ENCODE data around the gene BAMBI. TPM values are rescaled to one million over a fixed set of nuclear protein-coding genes. Genes with fewer than 3 reads are reported as not detected.

BAMBI gene
- total RNA-seq, 1 experiment from 2014 or later: 6.2 TPM

DNA sequence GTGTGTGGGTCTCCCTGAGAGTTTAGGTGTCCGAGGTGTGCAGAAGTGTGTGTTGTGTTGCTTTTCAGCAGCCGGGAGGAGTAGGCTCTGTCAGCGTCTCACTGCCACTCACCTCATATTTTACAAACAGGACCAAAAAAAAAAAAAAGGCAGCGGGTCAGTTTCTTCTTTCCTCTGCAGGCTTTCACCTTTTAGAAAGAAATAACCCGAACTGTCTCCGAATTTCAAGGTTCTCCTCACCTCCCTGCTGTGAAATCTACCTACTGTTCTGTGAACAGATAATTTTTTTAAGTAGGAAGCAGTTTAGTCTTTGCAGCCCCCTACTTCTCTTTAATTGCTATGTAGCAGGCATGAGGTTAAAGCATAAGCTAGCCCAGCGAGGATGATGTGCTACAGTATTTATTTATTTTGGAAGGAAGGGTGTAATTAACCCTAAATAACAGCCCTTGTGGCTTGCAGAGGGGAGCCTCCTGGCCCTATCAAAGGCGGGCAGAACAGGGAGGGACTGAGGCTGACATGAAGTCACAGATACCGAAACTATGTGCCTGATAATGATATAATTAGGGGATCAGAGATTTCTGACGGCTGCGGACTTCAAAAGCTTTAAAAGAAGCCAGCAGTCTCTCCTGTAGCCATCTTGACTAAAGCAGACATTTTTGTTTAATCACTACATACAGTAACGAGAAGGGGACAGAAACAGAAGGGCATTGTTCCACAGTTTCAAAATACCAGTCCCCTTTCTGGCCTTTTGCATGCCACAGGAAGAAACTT, 1.6 kb downstream of the BAMBI start:
- peaks cover 6 to 26% of the 10 kb centered on the region in 2 experiments for H3K4me1 ChIP-seq (ENCODE audit: control insufficient read depth in 1 of 2, insufficient read depth in 2 of 2, low read length in 2 of 2)
- peak overlapping the region; percentile 95 for H3K4me2 ChIP-seq (ENCODE audit: low read length)
- no peaks in the 10 kb centered on the region for H3K9me2 ChIP-seq (ENCODE audit: insufficient read depth)
- TF ChIP-seq TCF7L2 (IDR thresholded peaks at IDR 0.05; ENCODE audit: borderline replicate concordance, extremely low read depth, insufficient read depth, insufficient read length) (no peak), CEBPB (IDR thresholded peaks at IDR 0.05; ENCODE audit: low read depth) (no peak), RAD21 (IDR thresholded peaks at IDR 0.05; ENCODE audit: low read depth) (no peak), ZNF274 (IDR thresholded peaks at IDR 0.05; ENCODE audit: low read depth, low read length) (no peak), CBX3 (IDR thresholded peaks at IDR 0.05; ENCODE audit: low read depth) (no peak), POLR2A (IDR thresholded peaks at IDR 0.05; ENCODE audit: borderline replicate concordance, extremely low read depth, insufficient read depth, insufficient read length) (no peak), SRF (IDR thresholded peaks at IDR 0.05; ENCODE audit: low read depth) (no peak)
- TF ChIP-seq, protein P1, sequence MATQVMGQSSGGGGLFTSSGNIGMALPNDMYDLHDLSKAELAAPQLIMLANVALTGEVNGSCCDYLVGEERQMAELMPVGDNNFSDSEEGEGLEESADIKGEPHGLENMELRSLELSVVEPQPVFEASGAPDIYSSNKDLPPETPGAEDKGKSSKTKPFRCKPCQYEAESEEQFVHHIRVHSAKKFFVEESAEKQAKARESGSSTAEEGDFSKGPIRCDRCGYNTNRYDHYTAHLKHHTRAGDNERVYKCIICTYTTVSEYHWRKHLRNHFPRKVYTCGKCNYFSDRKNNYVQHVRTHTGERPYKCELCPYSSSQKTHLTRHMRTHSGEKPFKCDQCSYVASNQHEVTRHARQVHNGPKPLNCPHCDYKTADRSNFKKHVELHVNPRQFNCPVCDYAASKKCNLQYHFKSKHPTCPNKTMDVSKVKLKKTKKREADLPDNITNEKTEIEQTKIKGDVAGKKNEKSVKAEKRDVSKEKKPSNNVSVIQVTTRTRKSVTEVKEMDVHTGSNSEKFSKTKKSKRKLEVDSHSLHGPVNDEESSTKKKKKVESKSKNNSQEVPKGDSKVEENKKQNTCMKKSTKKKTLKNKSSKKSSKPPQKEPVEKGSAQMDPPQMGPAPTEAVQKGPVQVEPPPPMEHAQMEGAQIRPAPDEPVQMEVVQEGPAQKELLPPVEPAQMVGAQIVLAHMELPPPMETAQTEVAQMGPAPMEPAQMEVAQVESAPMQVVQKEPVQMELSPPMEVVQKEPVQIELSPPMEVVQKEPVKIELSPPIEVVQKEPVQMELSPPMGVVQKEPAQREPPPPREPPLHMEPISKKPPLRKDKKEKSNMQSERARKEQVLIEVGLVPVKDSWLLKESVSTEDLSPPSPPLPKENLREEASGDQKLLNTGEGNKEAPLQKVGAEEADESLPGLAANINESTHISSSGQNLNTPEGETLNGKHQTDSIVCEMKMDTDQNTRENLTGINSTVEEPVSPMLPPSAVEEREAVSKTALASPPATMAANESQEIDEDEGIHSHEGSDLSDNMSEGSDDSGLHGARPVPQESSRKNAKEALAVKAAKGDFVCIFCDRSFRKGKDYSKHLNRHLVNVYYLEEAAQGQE (IDR thresholded peaks at IDR 0.05; ENCODE audit: low read depth): no peak
- TF ChIP-seq, protein P2, sequence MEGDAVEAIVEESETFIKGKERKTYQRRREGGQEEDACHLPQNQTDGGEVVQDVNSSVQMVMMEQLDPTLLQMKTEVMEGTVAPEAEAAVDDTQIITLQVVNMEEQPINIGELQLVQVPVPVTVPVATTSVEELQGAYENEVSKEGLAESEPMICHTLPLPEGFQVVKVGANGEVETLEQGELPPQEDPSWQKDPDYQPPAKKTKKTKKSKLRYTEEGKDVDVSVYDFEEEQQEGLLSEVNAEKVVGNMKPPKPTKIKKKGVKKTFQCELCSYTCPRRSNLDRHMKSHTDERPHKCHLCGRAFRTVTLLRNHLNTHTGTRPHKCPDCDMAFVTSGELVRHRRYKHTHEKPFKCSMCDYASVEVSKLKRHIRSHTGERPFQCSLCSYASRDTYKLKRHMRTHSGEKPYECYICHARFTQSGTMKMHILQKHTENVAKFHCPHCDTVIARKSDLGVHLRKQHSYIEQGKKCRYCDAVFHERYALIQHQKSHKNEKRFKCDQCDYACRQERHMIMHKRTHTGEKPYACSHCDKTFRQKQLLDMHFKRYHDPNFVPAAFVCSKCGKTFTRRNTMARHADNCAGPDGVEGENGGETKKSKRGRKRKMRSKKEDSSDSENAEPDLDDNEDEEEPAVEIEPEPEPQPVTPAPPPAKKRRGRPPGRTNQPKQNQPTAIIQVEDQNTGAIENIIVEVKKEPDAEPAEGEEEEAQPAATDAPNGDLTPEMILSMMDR (IDR thresholded peaks at IDR 0.05 in 2 of 3, conservative IDR thresholded peaks at IDR 0.05 in 1 of 3; ENCODE audit: borderline replicate concordance in 1 of 3, insufficient read depth in 1 of 3, low read depth in 2 of 3, low read length in 2 of 3): no peak
- no peak for ATAC-seq
- H3K9ac ChIP-seq (ENCODE audit: low read length): peak overlapping the region; percentile 70
- no peaks in the 10 kb centered on the region for H3K9me3 ChIP-seq (ENCODE audit: control insufficient read depth in 1 of 2, insufficient read depth in 1 of 2, low read depth in 1 of 2, low read length in 2 of 2)
- BruUV-seq (replicated peaks): TSS peak; percentile 59
- H3K79me2 ChIP-seq (ENCODE audit: insufficient read depth, low read length): peaks cover 24% of the 10 kb centered on the region
- no peak overlapping the region for H3K27ac ChIP-seq (ENCODE audit: low read depth, low read length)
- peaks cover 6% of the 10 kb centered on the region; the same call in 1 of the 2 replicates for H3K27me3 ChIP-seq (ENCODE audit: insufficient read depth, low read length)
- no peak for DNase-seq (ENCODE audit: low read depth, low spot score)
- no peak overlapping the region for H2AFZ ChIP-seq (ENCODE audit: low read depth, low read length, poor library complexity, severe bottlenecking)
- POLR2A ChIA-PET: no interaction called here
- CTCF ChIA-PET: interaction anchor here (1.4 to 2.2 kb wide), 2 partner anchors 15 to 313 kb away, joined by 3 to 5 read pairs; no protein-coding TSS in a partner anchor
- peaks cover 4 to 10% of the 10 kb centered on the region in 2 experiments; a peak in 2 of 4 replicates for H3K36me3 ChIP-seq (ENCODE audit: control insufficient read depth in 1 of 2, insufficient read depth in 2 of 2, low read length in 2 of 2)
- RAD21 ChIA-PET (ENCODE audit: low non-redundant PET in 1 of 2, low total read pairs in 2 of 2, uncharacterized antibody in 2 of 2, unreplicated experiment in 2 of 2): interaction anchor here in 1 of 2 experiments (1.0 kb wide), 1 partner anchor 313 kb away, joined by 4 read pairs; no protein-coding TSS in a partner anchor
- intact Hi-C loops (cut with micrococcal nuclease): loop anchor here (5.0 kb wide), 1 partner anchor 453 kb away; no protein-coding TSS in a partner anchor
- no peaks in the 10 kb centered on the region for H4K20me1 ChIP-seq (ENCODE audit: insufficient read depth)
- H3K4me3 ChIP-seq (replicated peaks in 1 of 2; ENCODE audit: low read depth in 1 of 2, low read length in 2 of 2): peak overlapping the region; percentile 57 to 77
